ENCODE measurements around the gene WSCD2.

The WSCD2 gene

GRCh38 chr12:108128221-108129016 is 669 bp upstream of the WSCD2 start:
- no peak for DNase-seq (ENCODE audit: low spot score)

GRCh38 chr12:108131035-108131434 is 1.9 kb downstream of the WSCD2 start:
- no peak for DNase-seq (ENCODE audit: low spot score)

GRCh38 chr12:108131657-108132126 is 2.6 kb downstream of the WSCD2 start:
- no peak for DNase-seq (ENCODE audit: low spot score)

GRCh38 chr12:108133482-108133881 is 4.4 kb downstream of the WSCD2 start:
- DNase-seq (ENCODE audit: low spot score): no peak

GRCh38 chr12:108134744-108135143 is 5.7 kb downstream of the WSCD2 start:
- DNase-seq (ENCODE audit: low spot score): no peak

- DNase-seq (ENCODE audit: low spot score): no peak
These were observed 6.5 kb downstream of the WSCD2 start for GRCh38 chr12:108135627-108136026.

- no peak for DNase-seq (ENCODE audit: low spot score)
These were observed 7.6 kb downstream of the WSCD2 start for GRCh38 chr12:108136697-108137096.

GRCh38 chr12:108139454-108139853 is 10.4 kb downstream of the WSCD2 start:
- DNase-seq (ENCODE audit: low spot score): no peak

- no peak for DNase-seq (ENCODE audit: low spot score)
These were observed 11.4 kb downstream of the WSCD2 start for GRCh38 chr12:108140501-108140900.

GRCh38 chr12:108141600-108142130 is 12.6 kb downstream of the WSCD2 start:
- no peak for DNase-seq (ENCODE audit: low spot score)

GRCh38 chr12:108143144-108143543 is 14.1 kb downstream of the WSCD2 start:
- DNase-seq (ENCODE audit: low spot score): no peak

- no peak for DNase-seq (ENCODE audit: low spot score)
These were observed 15.0 kb downstream of the WSCD2 start for GRCh38 chr12:108144080-108144479.

GRCh38 chr12:108145011-108145410 is 15.9 kb downstream of the WSCD2 start:
- no peak for DNase-seq (ENCODE audit: low spot score)

GRCh38 chr12:108146035-108146893 is 17.2 kb downstream of the WSCD2 start:
- DNase-seq (ENCODE audit: low spot score): no peak

- no peak for DNase-seq (ENCODE audit: low spot score)
These were observed 18.2 kb downstream of the WSCD2 start for GRCh38 chr12:108147279-108147678.

GRCh38 chr12:108148521-108149074 is 19.5 kb downstream of the WSCD2 start:
- no peak for DNase-seq (ENCODE audit: low spot score)

- DNase-seq (ENCODE audit: low spot score): no peak
These were observed 21.3 kb downstream of the WSCD2 start for GRCh38 chr12:108150436-108150835.

GRCh38 chr12:108151533-108152169 is 22.6 kb downstream of the WSCD2 start:
- DNase-seq (ENCODE audit: low spot score): no peak

- no peak for DNase-seq (ENCODE audit: low spot score)
These were observed 23.1 kb downstream of the WSCD2 start for GRCh38 chr12:108152170-108152538.

GRCh38 chr12:108156717-108157116 is 27.6 kb downstream of the WSCD2 start:
- no peak for DNase-seq (ENCODE audit: low spot score)

- DNase-seq (ENCODE audit: low spot score): no peak
These were observed 28.9 kb downstream of the WSCD2 start for GRCh38 chr12:108157870-108158459.

- DNase-seq (ENCODE audit: low spot score): no peak
These were observed 33.1 kb downstream of the WSCD2 start for GRCh38 chr12:108162207-108162606.
